Testis (tissue), 3 donors: ENCODE results near the gene IRGQ. TPM values are rescaled to one million over a fixed set of nuclear protein-coding genes. Genes with fewer than 3 reads are reported as not detected.

Experiments used
- DNase-seq: peaks from one replicate; pipeline ENCODE4 v3.0.0-alpha.2; 2019
- H3K27ac ChIP-seq, 2 donors: fragments of 200-600 bp; sonication (generic); one replicate each; pipeline ENCODE4 v1.5.1; 2019
- H3K27me3 ChIP-seq: fragments of 200-600 bp; sonication (generic); one replicate; pipeline ENCODE4 v1.5.1; 2019
- H3K36me3 ChIP-seq: fragments of 200-600 bp; sonication (generic); one replicate; pipeline ENCODE4 v1.5.1; 2017; ENCODE audit warnings: low read depth; ENCODE audit errors: missing control alignments
- H3K4me1 ChIP-seq: fragments of 200-600 bp; sonication (generic); one replicate; pipeline ENCODE4 v1.5.1; 2019
- H3K4me3 ChIP-seq, 2 donors: fragments of 200-600 bp; sonication (generic); one replicate each; pipeline ENCODE4 v1.5.1; 2017 to 2019
- H3K9me3 ChIP-seq: fragments of 200-600 bp; sonication (generic); one replicate; pipeline ENCODE4 v1.5.1; 2017
- POLR2A ChIP-seq: fragments of 450-650 bp; IDR thresholded peaks from one replicate; pipeline ENCODE4 v1.6.1; 2017; ENCODE audit warnings: antibody characterized with exemption, mild to moderate bottlenecking, moderate library complexity
- WGBS, 2 donors: methylation state at CpG; one replicate each; pipeline ENCODE4 v1.1.5; 2018; 5-methylcytosine and 5-hydroxymethylcytosine counted together
- intact Hi-C: fragments of 100-400 bp; cut with DNase I; formaldehyde crosslinking; loops from one replicate; pipeline ENCODE4 v1.15.1; 2023; ENCODE audit warnings: low total_unique reads
- polyA plus RNA-seq: library from polyadenylated mRNA; stranded (reverse); fragments of 350-450 nt; fragmentation: Illumina TruSeq; extraction: RNeasy Lipid Tissue Mini Kit (QIAGEN cat#74804); gene quantifications from one replicate; pipeline ENCODE4 v1.2.3, GENCODE V29; 2014; ENCODE audit warnings: low read depth, low replicate concordance; ENCODE audit not compliant: insufficient read depth
- total RNA-seq, 2 donors: library from RNA; depleted of rRNA; stranded (reverse); fragments of >200 nt; gene quantifications; one replicate each; pipeline ENCODE4 v1.2.3, GENCODE V29; 2016
- TF ChIP-seq, protein P1 (sequence below), 3 experiments: fragments of 450-650 bp in 2 of 3; fragments of 200-600 bp in 1 of 3; sonication (generic) in 1 of 3; IDR thresholded peaks; one replicate each; pipeline ENCODE4 v1.5.1; 2016 to 2019; ENCODE audit warnings: antibody characterized with exemption in 3 of 3, mild to moderate bottlenecking in 2 of 3, moderate library complexity in 1 of 3

Gene IRGQ
- total and polyA plus RNA-seq, 3 donors from 2014 or later: 6.0 to 29.0 (median 26.4) TPM

DNA sequence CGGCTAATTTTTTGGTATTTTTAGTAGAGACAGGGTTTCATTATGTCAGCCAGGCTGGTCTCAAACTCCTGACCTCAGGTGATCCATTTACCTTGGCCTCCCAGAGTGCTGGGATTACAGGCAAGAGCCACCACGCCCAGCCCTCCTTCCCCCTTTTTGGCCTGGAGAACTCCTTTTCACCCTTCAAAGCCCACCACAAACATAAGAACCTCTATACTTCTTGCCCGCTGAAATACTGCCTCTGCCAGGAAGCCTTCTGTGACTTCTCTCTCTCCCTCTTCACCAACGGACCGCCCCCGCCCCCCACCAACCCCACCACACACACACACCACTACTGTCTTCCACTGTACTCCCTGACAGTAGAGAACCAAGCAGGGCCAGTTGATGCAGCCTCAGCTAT is 21.0 kb upstream of the IRGQ start:
- WGBS, 2 donors: 78 to 83% methylated on average over 6 of the region's 6 CpGs

GRCh38 chr19:43616306-43616705 is 20.4 kb upstream of the IRGQ start:
- Histone ChIP-seq H3K9me3 (no peaks in the 10 kb centered on the region), H3K27ac (no peak overlapping the region), H3K27me3 (no peaks in the 10 kb centered on the region), H3K4me3 (no peak overlapping the region), H3K4me1 (peaks cover 4% of the 10 kb centered on the region), H3K36me3 (no peaks in the 10 kb centered on the region)
- WGBS, 2 donors: 48 to 52% methylated on average over 1 of the region's 1 CpG
- TF ChIP-seq, protein P1, sequence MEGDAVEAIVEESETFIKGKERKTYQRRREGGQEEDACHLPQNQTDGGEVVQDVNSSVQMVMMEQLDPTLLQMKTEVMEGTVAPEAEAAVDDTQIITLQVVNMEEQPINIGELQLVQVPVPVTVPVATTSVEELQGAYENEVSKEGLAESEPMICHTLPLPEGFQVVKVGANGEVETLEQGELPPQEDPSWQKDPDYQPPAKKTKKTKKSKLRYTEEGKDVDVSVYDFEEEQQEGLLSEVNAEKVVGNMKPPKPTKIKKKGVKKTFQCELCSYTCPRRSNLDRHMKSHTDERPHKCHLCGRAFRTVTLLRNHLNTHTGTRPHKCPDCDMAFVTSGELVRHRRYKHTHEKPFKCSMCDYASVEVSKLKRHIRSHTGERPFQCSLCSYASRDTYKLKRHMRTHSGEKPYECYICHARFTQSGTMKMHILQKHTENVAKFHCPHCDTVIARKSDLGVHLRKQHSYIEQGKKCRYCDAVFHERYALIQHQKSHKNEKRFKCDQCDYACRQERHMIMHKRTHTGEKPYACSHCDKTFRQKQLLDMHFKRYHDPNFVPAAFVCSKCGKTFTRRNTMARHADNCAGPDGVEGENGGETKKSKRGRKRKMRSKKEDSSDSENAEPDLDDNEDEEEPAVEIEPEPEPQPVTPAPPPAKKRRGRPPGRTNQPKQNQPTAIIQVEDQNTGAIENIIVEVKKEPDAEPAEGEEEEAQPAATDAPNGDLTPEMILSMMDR (IDR thresholded peaks at IDR 0.05): no peak
- no peak for TF ChIP-seq POLR2A
- intact Hi-C loops: no loop called here
- no peak for DNase-seq

More for the DNA sequence above, 21.0 kb upstream of the IRGQ start:
- Histone ChIP-seq H3K36me3 (no peaks in the 10 kb centered on the region), H3K27me3 (no peaks in the 10 kb centered on the region), H3K9me3 (no peaks in the 10 kb centered on the region), H3K4me3 (no peak overlapping the region), H3K27ac (no peak overlapping the region), H3K4me1 (peaks cover 4% of the 10 kb centered on the region)
- intact Hi-C loops: no loop called here
- no peak for TF ChIP-seq POLR2A
- TF ChIP-seq, protein P1 (IDR thresholded peaks at IDR 0.05): no peak
- DNase-seq: no peak

GRCh38 chr19:43612374-43612773 is 16.4 kb upstream of the IRGQ start:
- no peak overlapping the region for H3K27ac ChIP-seq
- 87 to 93% methylated on average over 10 to 12 of the region's 12 CpGs for WGBS, 2 donors
- intact Hi-C loops: no loop called here
- TF ChIP-seq POLR2A: no peak
- TF ChIP-seq, protein P1 (IDR thresholded peaks at IDR 0.05): no peak
- peaks cover 4% of the 10 kb centered on the region for H3K4me1 ChIP-seq
- no peaks in the 10 kb centered on the region for H3K9me3 ChIP-seq
- no peak overlapping the region for H3K4me3 ChIP-seq
- H3K36me3 ChIP-seq: no peaks in the 10 kb centered on the region
- no peak for DNase-seq
- no peaks in the 10 kb centered on the region for H3K27me3 ChIP-seq

DNA sequence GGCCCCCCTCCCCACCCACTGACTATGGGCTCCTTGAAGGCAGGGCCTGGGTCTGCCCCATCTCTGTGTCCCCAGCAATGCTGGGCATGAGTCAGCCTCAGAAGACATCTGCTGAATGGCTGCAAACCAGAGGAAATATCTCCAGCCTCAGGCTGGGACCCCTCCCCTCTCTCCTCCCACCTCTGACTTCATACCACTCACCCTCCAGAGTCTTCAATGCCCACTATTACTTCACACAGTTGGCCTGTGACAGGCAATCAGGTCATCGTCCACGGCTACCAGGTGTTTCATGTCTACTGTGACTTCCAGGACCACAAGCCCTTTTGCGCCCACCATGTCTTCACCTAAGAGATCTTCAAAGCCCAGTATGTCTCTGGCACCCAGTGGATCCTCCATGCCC is 15.9 kb upstream of the IRGQ start, which contains the start of gene SRRM5:
SRRM5 (plus strand) TSS at position 301 of the 400 bp plus-strand sequence; CDS start at position 335, 34 bp downstream.
- TF ChIP-seq, protein P1 (IDR thresholded peaks at IDR 0.05): no peak
- no peak for TF ChIP-seq POLR2A
- H3K27ac ChIP-seq: no peak within 1 kb of the TSS
- no peaks in the 10 kb centered on the region for H3K27me3 ChIP-seq
- no peaks in the 10 kb centered on the region for H3K9me3 ChIP-seq
- H3K4me1 ChIP-seq: peaks cover 4% of the 10 kb centered on the region
- DNase-seq: no peak
- WGBS, 2 donors: 82 to 96% methylated on average over 3 of the region's 3 CpGs
- intact Hi-C loops: no loop called here
- H3K4me3 ChIP-seq: no peak within 1 kb of the TSS
- H3K36me3 ChIP-seq: no peaks in the 10 kb centered on the region

GRCh38 chr19:43610493-43610892 is 14.6 kb upstream of the IRGQ start:
- WGBS, 2 donors: 52 to 65% methylated on average over 3 of the region's 3 CpGs
- no peak for TF ChIP-seq POLR2A
- TF ChIP-seq, protein P1 (IDR thresholded peaks at IDR 0.05): no peak
- no peak overlapping the region for H3K4me3 ChIP-seq

More at GRCh38 chr19:43610493-43610892, 14.6 kb upstream of the IRGQ start:
- no peaks in the 10 kb centered on the region for H3K36me3 ChIP-seq
- no peak overlapping the region for H3K27ac ChIP-seq
- intact Hi-C loops: no loop called here
- no peaks in the 10 kb centered on the region for H3K27me3 ChIP-seq
- no peak for DNase-seq
- H3K4me1 ChIP-seq: no peaks in the 10 kb centered on the region
- H3K9me3 ChIP-seq: no peaks in the 10 kb centered on the region
